Activated naive CD8-positive, alpha-beta T cell treated with anti-CD3 and anti-CD28 coated beads for 36 hours (primary cell): ENCODE data around the gene OR5B21. TPM values are rescaled to one million over a fixed set of nuclear protein-coding genes. Genes with fewer than 3 reads are reported as not detected.

ENCODE experiments used
- DNase-seq: peaks from one replicate; pipeline ENCODE4 v3.0.0; 2021
- H3K27ac Mint-ChIP-seq: one replicate; pipeline ENCODE4 v1.8.0; 2022; ENCODE audit warnings: mild to moderate bottlenecking, moderate library complexity, mixed read lengths
- H3K27me3 Mint-ChIP-seq: one replicate; pipeline ENCODE4 v1.8.0; 2022; ENCODE audit warnings: mild to moderate bottlenecking, mixed read lengths
- H3K36me3 Mint-ChIP-seq: one replicate; pipeline ENCODE4 v1.8.0; 2021; ENCODE audit warnings: mild to moderate bottlenecking, mixed read lengths
- H3K4me1 Mint-ChIP-seq: one replicate; pipeline ENCODE4 v1.8.0; 2021; ENCODE audit warnings: mixed read lengths
- H3K4me3 Mint-ChIP-seq: one replicate; pipeline ENCODE4 v1.8.0; 2022; ENCODE audit warnings: mild to moderate bottlenecking, moderate library complexity, mixed read lengths
- H3K9me3 Mint-ChIP-seq: one replicate; pipeline ENCODE4 v1.8.0; 2022; ENCODE audit warnings: mixed read lengths
- total RNA-seq, 2 experiments: library from RNA; stranded (reverse); gene quantifications; one replicate each; pipeline ENCODE4 v1.2.3, GENCODE V29; 2021

OR5B21 gene
- total RNA-seq, 2 experiments from 2014 or later: not detected

- no peak for DNase-seq
- Mint-ChIP-seq H3K36me3 (peaks cover 13% of the 10 kb centered on the region), H3K27ac (peak overlapping the region; percentile 44), H3K27me3 (no peaks in the 10 kb centered on the region), H3K9me3 (no peaks in the 10 kb centered on the region), H3K4me3 (no peak overlapping the region), H3K4me1 (peaks cover 12% of the 10 kb centered on the region)
Measured at GRCh38 chr11:58505849-58506248, 2.1 kb downstream of the OR5B21 start.

GRCh38 chr11:58504232-58504631, 3.7 kb downstream of the OR5B21 start:
- no peak for DNase-seq
- Mint-ChIP-seq H3K4me1 (peaks cover 13% of the 10 kb centered on the region), H3K9me3 (no peaks in the 10 kb centered on the region), H3K27ac (no peak overlapping the region), H3K27me3 (no peaks in the 10 kb centered on the region), H3K36me3 (peaks cover 13% of the 10 kb centered on the region), H3K4me3 (no peak overlapping the region)

- DNase-seq: no peak
- peaks cover 20% of the 10 kb centered on the region for H3K4me1 Mint-ChIP-seq
- H3K9me3 Mint-ChIP-seq: no peaks in the 10 kb centered on the region
- no peak overlapping the region for H3K27ac Mint-ChIP-seq
- H3K36me3 Mint-ChIP-seq: peaks cover 13% of the 10 kb centered on the region
- H3K4me3 Mint-ChIP-seq: no peak overlapping the region
- H3K27me3 Mint-ChIP-seq: no peaks in the 10 kb centered on the region
Measured at GRCh38 chr11:58503361-58503856, 4.5 kb downstream of the OR5B21 start.

GRCh38 chr11:58502004-58502403, 5.9 kb downstream of the OR5B21 start:
- Mint-ChIP-seq H3K36me3 (peaks cover 18% of the 10 kb centered on the region), H3K27me3 (no peaks in the 10 kb centered on the region)

GRCh38 chr11:58498464-58498863, 9.4 kb downstream of the OR5B21 start:
- Mint-ChIP-seq H3K9me3 (no peaks in the 10 kb centered on the region), H3K36me3 (peaks cover 29% of the 10 kb centered on the region), H3K4me3 (no peak overlapping the region), H3K27me3 (no peaks in the 10 kb centered on the region), H3K27ac (peak overlapping the region; percentile 73), H3K4me1 (peaks cover 47% of the 10 kb centered on the region)
- DNase-seq: no peak

More at GRCh38 chr11:58502004-58502403, 5.9 kb downstream of the OR5B21 start:
- H3K27ac Mint-ChIP-seq: no peak overlapping the region
- H3K9me3 Mint-ChIP-seq: no peaks in the 10 kb centered on the region
- no peak overlapping the region for H3K4me3 Mint-ChIP-seq
- no peak for DNase-seq
- peaks cover 29% of the 10 kb centered on the region for H3K4me1 Mint-ChIP-seq

GRCh38 chr11:58497951-58498350, 10.0 kb downstream of the OR5B21 start:
- Mint-ChIP-seq H3K4me1 (peaks cover 48% of the 10 kb centered on the region), H3K9me3 (no peaks in the 10 kb centered on the region), H3K27ac (peak overlapping the region; percentile 73), H3K4me3 (no peak overlapping the region), H3K36me3 (peaks cover 24% of the 10 kb centered on the region), H3K27me3 (no peaks in the 10 kb centered on the region)
- no peak for DNase-seq

GRCh38 chr11:58495906-58496305, 12.0 kb downstream of the OR5B21 start:
- Mint-ChIP-seq H3K9me3 (peaks cover 1% of the 10 kb centered on the region), H3K36me3 (peaks cover 27% of the 10 kb centered on the region), H3K27me3 (no peaks in the 10 kb centered on the region), H3K4me3 (no peak overlapping the region), H3K27ac (no peak overlapping the region), H3K4me1 (peaks cover 48% of the 10 kb centered on the region)
- no peak for DNase-seq

- Mint-ChIP-seq H3K27me3 (no peaks in the 10 kb centered on the region), H3K36me3 (peaks cover 27% of the 10 kb centered on the region), H3K4me1 (peaks cover 46% of the 10 kb centered on the region), H3K27ac (no peak overlapping the region), H3K9me3 (peaks cover 1% of the 10 kb centered on the region), H3K4me3 (no peak overlapping the region)
- no peak for DNase-seq
Measured at GRCh38 chr11:58494101-58494500, 13.8 kb downstream of the OR5B21 start.

GRCh38 chr11:58493676-58494075, 14.2 kb downstream of the OR5B21 start:
- H3K36me3 Mint-ChIP-seq: peaks cover 27% of the 10 kb centered on the region

GRCh38 chr11:58490827-58491226, 17.1 kb downstream of the OR5B21 start:
- Mint-ChIP-seq H3K4me3 (no peak overlapping the region), H3K36me3 (peaks cover 9% of the 10 kb centered on the region), H3K27ac (no peak overlapping the region), H3K4me1 (peaks cover 15% of the 10 kb centered on the region), H3K27me3 (no peaks in the 10 kb centered on the region), H3K9me3 (peaks cover 1% of the 10 kb centered on the region)
- DNase-seq: no peak

More at GRCh38 chr11:58493676-58494075, 14.2 kb downstream of the OR5B21 start:
- Mint-ChIP-seq H3K4me1 (peaks cover 42% of the 10 kb centered on the region), H3K4me3 (no peak overlapping the region), H3K9me3 (peaks cover 1% of the 10 kb centered on the region), H3K27me3 (no peaks in the 10 kb centered on the region), H3K27ac (no peak overlapping the region)
- DNase-seq: no peak

GRCh38 chr11:58487170-58487569, 20.7 kb downstream of the OR5B21 start:
- Mint-ChIP-seq H3K27ac (no peak overlapping the region), H3K9me3 (no peaks in the 10 kb centered on the region), H3K4me1 (no peaks in the 10 kb centered on the region), H3K27me3 (no peaks in the 10 kb centered on the region), H3K4me3 (no peak overlapping the region), H3K36me3 (peaks cover under 1% of the 10 kb centered on the region)
- no peak for DNase-seq

- Mint-ChIP-seq H3K36me3 (no peaks in the 10 kb centered on the region), H3K4me3 (no peak overlapping the region), H3K27me3 (no peaks in the 10 kb centered on the region), H3K4me1 (no peaks in the 10 kb centered on the region), H3K9me3 (no peaks in the 10 kb centered on the region), H3K27ac (no peak overlapping the region)
- no peak for DNase-seq
Measured at GRCh38 chr11:58485961-58486360, 21.9 kb downstream of the OR5B21 start.

GRCh38 chr11:58471892-58472291, 36.0 kb downstream of the OR5B21 start:
- peaks cover 33% of the 10 kb centered on the region for H3K9me3 Mint-ChIP-seq
- no peak overlapping the region for H3K27ac Mint-ChIP-seq
- no peak overlapping the region for H3K4me3 Mint-ChIP-seq
- no peaks in the 10 kb centered on the region for H3K4me1 Mint-ChIP-seq
- DNase-seq: no peak
- H3K27me3 Mint-ChIP-seq: peaks cover 6% of the 10 kb centered on the region
- peaks cover 12% of the 10 kb centered on the region for H3K36me3 Mint-ChIP-seq

- no peaks in the 10 kb centered on the region for H3K27me3 Mint-ChIP-seq
- no peaks in the 10 kb centered on the region for H3K36me3 Mint-ChIP-seq
- H3K4me3 Mint-ChIP-seq: no peak overlapping the region
- peaks cover 9% of the 10 kb centered on the region for H3K9me3 Mint-ChIP-seq
- no peak overlapping the region for H3K27ac Mint-ChIP-seq
- no peak for DNase-seq
- H3K4me1 Mint-ChIP-seq: no peaks in the 10 kb centered on the region
Measured at GRCh38 chr11:58466293-58466692, 41.6 kb downstream of the OR5B21 start.

GRCh38 chr11:58465690-58466089, 42.2 kb downstream of the OR5B21 start:
- Mint-ChIP-seq H3K36me3 (no peaks in the 10 kb centered on the region), H3K4me1 (no peaks in the 10 kb centered on the region), H3K9me3 (peaks cover 5% of the 10 kb centered on the region), H3K4me3 (no peak overlapping the region), H3K27ac (no peak overlapping the region), H3K27me3 (no peaks in the 10 kb centered on the region)
- no peak for DNase-seq
